Mesothelial cell of epicardium (in vitro differentiated cells): ENCODE data around the gene UVSSA. TPM values are rescaled to one million over a fixed set of nuclear protein-coding genes. Genes with fewer than 3 reads are reported as not detected.
A peak's percentile ranks its signal among the peaks of the same experiment; 100 is the strongest.
"Not testable (repeated sequence)": the region's sequence is repeated elsewhere in the genome, so short reads cannot be mapped to it uniquely, and the experiment has no call there.

ENCODE experiments used
- DNase-seq, 2 experiments: peaks; one replicate each; pipeline ENCODE4 v3.0.0; 2021; ENCODE audit warnings: low spot score in 2 of 2; ENCODE audit not compliant: unreplicated experiment in 2 of 2
- H3K27ac Mint-ChIP-seq: 2 replicates; pipeline ENCODE4 v1.8.0; 2021; ENCODE audit warnings: mixed read lengths
- H3K27me3 Mint-ChIP-seq: 2 replicates; pipeline ENCODE4 v1.8.0; 2021; ENCODE audit warnings: low read depth, mixed read lengths
- H3K36me3 Mint-ChIP-seq: 2 replicates; pipeline ENCODE4 v1.8.0; 2021; ENCODE audit warnings: mixed read lengths
- H3K4me1 Mint-ChIP-seq: 2 replicates; pipeline ENCODE4 v1.8.0; 2021; ENCODE audit warnings: mixed read lengths
- H3K4me3 Mint-ChIP-seq: 2 replicates; pipeline ENCODE4 v1.8.0; 2021; ENCODE audit warnings: mild to moderate bottlenecking, moderate library complexity, mixed read lengths
- H3K9me3 Mint-ChIP-seq: 2 replicates; pipeline ENCODE4 v1.8.0; 2021; ENCODE audit warnings: mixed read lengths
- CTCF ChIP-seq: fragments of 200-600 bp; sonication (generic); IDR thresholded peaks from one replicate; pipeline ENCODE4 v1.5.0; 2021; ENCODE audit warnings: antibody characterized with exemption; ENCODE audit not compliant: unreplicated experiment
- total RNA-seq: library from RNA; stranded (reverse); gene quantifications from 3 replicates; pipeline ENCODE4 v1.2.1, GENCODE V29; 2021

The UVSSA gene
- total RNA-seq, 1 donor from 2014 or later, result 62.9 TPM

- Mint-ChIP-seq H3K27me3 (no peaks in the 10 kb centered on the region), H3K9me3 (peaks cover 17% of the 10 kb centered on the region), H3K36me3 (peaks cover 31% of the 10 kb centered on the region), H3K4me1 (no peaks in the 10 kb centered on the region), H3K4me3 (no peak overlapping the region), H3K27ac (no peak overlapping the region)
- no peak for TF ChIP-seq CTCF
- DNase-seq, result peak in 1 of 2 experiments; percentile 17
These were observed 37.8 kb downstream of the UVSSA start for GRCh38 chr4:1384675-1385372.

- no peak for TF ChIP-seq CTCF
- H3K4me1 Mint-ChIP-seq, result no peaks in the 10 kb centered on the region
- no peak overlapping the region for H3K27ac Mint-ChIP-seq
- peaks cover 34% of the 10 kb centered on the region for H3K36me3 Mint-ChIP-seq
- H3K9me3 Mint-ChIP-seq, result peaks cover 21% of the 10 kb centered on the region
- H3K27me3 Mint-ChIP-seq, result no peaks in the 10 kb centered on the region
- H3K4me3 Mint-ChIP-seq, result no peak overlapping the region
- DNase-seq, result no peak
These were observed 38.6 kb downstream of the UVSSA start for GRCh38 chr4:1385373-1386340.

- not testable (repeated sequence) for DNase-seq, H3K4me1 Mint-ChIP-seq, H3K27me3 Mint-ChIP-seq, H3K27ac Mint-ChIP-seq, H3K4me3 Mint-ChIP-seq
- peaks cover 23% of the 10 kb centered on the region for H3K36me3 Mint-ChIP-seq
- peaks cover 24% of the 10 kb centered on the region for H3K9me3 Mint-ChIP-seq
These were observed 46.4 kb downstream of the UVSSA start for GRCh38 chr4:1393363-1393762.

- peak in 1 of 2 experiments; percentile 7 for DNase-seq
- H3K9me3 Mint-ChIP-seq, result peaks cover 19% of the 10 kb centered on the region
- no peak overlapping the region for H3K27ac Mint-ChIP-seq
- H3K4me3 Mint-ChIP-seq, result no peak overlapping the region
- peaks cover 3% of the 10 kb centered on the region for H3K27me3 Mint-ChIP-seq
- H3K4me1 Mint-ChIP-seq, result no peaks in the 10 kb centered on the region
- no peak for TF ChIP-seq CTCF
- H3K36me3 Mint-ChIP-seq, result peaks cover 21% of the 10 kb centered on the region
These were observed 46.9 kb downstream of the UVSSA start for GRCh38 chr4:1393866-1394265.

- not testable (repeated sequence) for H3K27ac Mint-ChIP-seq, H3K4me1 Mint-ChIP-seq, DNase-seq, H3K4me3 Mint-ChIP-seq, H3K27me3 Mint-ChIP-seq
- Mint-ChIP-seq H3K36me3 (peaks cover 18% of the 10 kb centered on the region), H3K9me3 (peaks cover 17% of the 10 kb centered on the region)
These were observed 47.8 kb downstream of the UVSSA start for GRCh38 chr4:1394554-1395388.

GRCh38 chr4:1395389-1395820 is 48.4 kb downstream of the UVSSA start:
- peak overlapping the region; percentile 17 for H3K4me3 Mint-ChIP-seq

More at GRCh38 chr4:1395389-1395820, 48.4 kb downstream of the UVSSA start:
- H3K27ac Mint-ChIP-seq, result peak overlapping the region; percentile 39
- peaks cover 17% of the 10 kb centered on the region for H3K36me3 Mint-ChIP-seq
- peak in 1 of 2 experiments; percentile 2 for DNase-seq
- H3K4me1 Mint-ChIP-seq, H3K27me3 Mint-ChIP-seq: not testable (repeated sequence)
- H3K9me3 Mint-ChIP-seq, result peaks cover 13% of the 10 kb centered on the region
